ENCODE measurements around the gene BGN. TPM values are rescaled to one million over a fixed set of nuclear protein-coding genes. Genes with fewer than 3 reads are reported as not detected.

Gene BGN
- total RNA-seq, 1 experiment from 2014 or later = 1.2 TPM

- Histone ChIP-seq H4K20me1 (ENCODE audit: control insufficient read depth, insufficient read depth, insufficient read length) (no peaks in the 10 kb centered on the region), H3K4me1 (ENCODE audit: insufficient read depth, low read length) (no peaks in the 10 kb centered on the region; the same call in 1 of the 2 replicates), H3K9ac (ENCODE audit: extremely low read depth, insufficient read length, low read length) (no peak overlapping the region), H2BK12ac (ENCODE audit: insufficient read length, low read depth, low read length) (no peak overlapping the region), H2BK15ac (ENCODE audit: low read depth, low read length) (no peak overlapping the region), H2AFZ (ENCODE audit: low read length) (no peak overlapping the region), H4K8ac (replicated peaks; ENCODE audit: insufficient read length, low read depth, low read length) (no peak overlapping the region), H4K5ac (ENCODE audit: insufficient read length, low read depth, low read length) (no peak overlapping the region), H2AK5ac (ENCODE audit: insufficient read length, low read length) (no peak overlapping the region), H3K23ac (ENCODE audit: insufficient read length, low read depth, low read length) (no peak overlapping the region), H3K14ac (ENCODE audit: insufficient read depth, low read length) (no peak overlapping the region), H3K4me2 (ENCODE audit: insufficient read depth, insufficient read length, low read length) (no peak overlapping the region), H3K23me2 (ENCODE audit: insufficient read length, low read depth, low read length, poor library complexity, severe bottlenecking) (peaks cover 6% of the 10 kb centered on the region), H3K9me3 (ENCODE audit: control insufficient read depth, low read depth, low read length) (peaks cover 22% of the 10 kb centered on the region), H3K79me2 (ENCODE audit: insufficient read depth, low read length) (no peaks in the 10 kb centered on the region; the same call in 1 of the 2 replicates), H3K27ac (ENCODE audit: insufficient read length, low read depth, low read length) (no peak overlapping the region), H2BK20ac (ENCODE audit: low read depth, low read length, poor library complexity, severe bottlenecking) (no peak overlapping the region), H3K4ac (ENCODE audit: low read depth, low read length) (no peak overlapping the region), H2BK5ac (ENCODE audit: insufficient read length, low read length) (no peak overlapping the region), H3K56ac (ENCODE audit: insufficient read length, low read depth, low read length) (no peak overlapping the region), H3T11ph (ENCODE audit: low read length) (no peak overlapping the region), H3K18ac (ENCODE audit: insufficient read length, low read depth, low read length) (no peak overlapping the region), H3K27me3 (ENCODE audit: insufficient read depth, low read length) (peaks cover 3% of the 10 kb centered on the region), H2BK120ac (ENCODE audit: low read depth, low read length, poor library complexity, severe bottlenecking) (no peak overlapping the region), H3K79me1 (ENCODE audit: insufficient read depth, low read depth, low read length, poor library complexity, severe bottlenecking) (no peaks in the 10 kb centered on the region), H4K91ac (ENCODE audit: insufficient read length, low read depth, low read length) (no peak overlapping the region)
- WGBS (ENCODE audit: extremely low coverage, insufficient read length, low lambda C conversion rate) = no CpG with 5 or more reads among the region's 11 CpGs
- H3K36me3 Mint-ChIP-seq (ENCODE audit: insufficient read depth in 1 of 3, low read depth in 3 of 3) = peaks cover 11 to 20% (median 16%) of the 10 kb centered on the region in 3 experiments
- peaks cover 34% of the 10 kb centered on the region for H3K27me3 Mint-ChIP-seq (ENCODE audit: low read depth)
- no peak for DNase-seq
- peaks cover 51 to 77% of the 10 kb centered on the region in 2 experiments for H3K9me3 Mint-ChIP-seq
- no peak overlapping the region for H3K27ac Mint-ChIP-seq
- no peaks in the 10 kb centered on the region; a peak in 2 of 4 replicates for H3K4me1 Mint-ChIP-seq
- TF ChIP-seq CTCF (conservative IDR thresholded peaks at IDR 0.05) = no peak
- H3K4me3 Mint-ChIP-seq = no peak overlapping the region
Observed at GRCh38 chrX:153471663-153472280, 23.0 kb upstream of the BGN start.
